NCI-H1092 (cell line): ENCODE measurements around the gene ARL8A.
A peak's percentile ranks its signal among the peaks of the same experiment; 100 is the strongest.
"Not testable (repeated sequence)": the region's sequence is repeated elsewhere in the genome, so short reads cannot be mapped to it uniquely, and the experiment has no call there.

Experiments
- DNase-seq: peaks from one replicate; lab custom pipeline; 2025; lab: John Stamatoyannopoulos, UW

ARL8A gene

DNA sequence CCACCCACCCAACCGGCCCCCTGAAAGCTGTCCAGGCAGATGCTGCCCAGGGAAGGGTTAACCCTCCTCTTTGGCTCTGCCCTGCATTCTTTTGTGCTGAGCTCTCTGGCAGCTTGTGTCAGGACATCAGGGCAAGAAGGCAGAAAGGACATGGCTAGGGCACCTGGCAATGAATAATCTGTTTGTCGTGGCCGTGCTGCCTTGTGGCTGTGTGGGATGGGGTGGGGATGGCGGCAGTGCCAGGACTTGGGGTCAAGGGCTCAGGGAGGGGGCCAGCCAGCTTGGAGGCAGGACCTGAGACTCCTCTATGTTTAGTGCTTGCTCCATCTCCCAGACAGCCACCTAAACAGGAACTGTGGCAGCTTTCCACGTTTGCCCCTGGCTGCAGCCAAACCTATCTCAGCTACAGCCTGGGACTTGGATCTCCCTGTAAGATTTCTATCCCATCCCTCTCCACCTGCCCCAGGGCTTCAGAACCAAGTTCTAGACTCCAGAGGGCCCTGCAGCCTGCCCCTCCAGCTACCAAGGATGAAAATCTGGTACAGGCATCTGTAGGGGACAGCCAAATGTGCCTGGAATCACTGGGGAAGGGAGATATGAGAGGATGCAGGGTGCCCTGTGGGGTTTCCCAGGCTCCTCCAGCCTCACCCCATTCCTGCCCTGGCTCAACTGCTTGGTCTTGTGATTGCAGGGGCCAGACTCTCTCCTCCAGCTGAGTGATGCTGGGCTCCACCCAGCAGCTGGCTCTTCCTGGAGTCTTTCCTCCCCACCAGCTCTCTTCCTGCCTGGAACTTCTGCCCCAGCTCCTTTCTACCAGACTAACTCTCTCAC lies 31.5 kb downstream of the ARL8A start:
- no peak for DNase-seq

DNA sequence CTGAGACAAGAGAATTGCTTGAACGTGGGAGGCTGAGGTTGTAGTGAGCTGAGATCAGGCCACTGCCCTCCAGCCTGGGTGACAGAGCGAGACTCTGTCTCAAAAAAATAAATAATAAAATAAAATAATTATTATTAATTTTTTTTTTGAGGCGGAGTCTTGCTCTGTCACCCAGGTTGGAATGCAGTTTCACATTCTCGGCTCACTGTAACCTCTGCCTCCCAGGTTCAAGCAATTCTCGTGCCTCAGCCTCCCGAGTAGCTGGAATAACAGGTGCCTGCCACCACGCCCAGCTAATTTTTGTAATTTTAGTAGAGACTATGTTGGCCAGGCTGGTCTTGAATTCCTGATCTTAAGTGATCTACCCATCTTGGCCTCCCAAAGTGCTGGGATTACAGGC lies 32.9 kb downstream of the ARL8A start:
- DNase-seq = not testable (repeated sequence)

DNA sequence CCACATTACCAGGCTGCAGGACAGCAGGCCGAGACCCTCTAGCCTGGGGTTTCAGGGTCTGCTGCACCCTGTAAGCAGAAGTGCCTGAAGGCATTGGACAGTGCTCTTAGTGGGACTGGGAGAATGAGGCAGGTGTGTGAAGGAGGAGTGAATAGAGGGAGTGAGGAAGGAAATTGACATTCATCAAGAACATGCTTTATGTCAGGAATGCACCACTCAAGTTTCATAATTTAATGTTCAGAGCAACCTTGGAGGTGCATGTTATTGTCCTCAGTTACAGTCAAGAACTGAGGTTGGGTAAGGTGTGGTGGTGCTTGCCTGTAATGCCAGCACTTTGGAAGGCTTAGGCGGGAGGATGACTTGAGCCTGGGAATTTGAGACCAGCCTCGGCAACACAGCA lies 33.6 kb downstream of the ARL8A start:
- no peak for DNase-seq

DNA sequence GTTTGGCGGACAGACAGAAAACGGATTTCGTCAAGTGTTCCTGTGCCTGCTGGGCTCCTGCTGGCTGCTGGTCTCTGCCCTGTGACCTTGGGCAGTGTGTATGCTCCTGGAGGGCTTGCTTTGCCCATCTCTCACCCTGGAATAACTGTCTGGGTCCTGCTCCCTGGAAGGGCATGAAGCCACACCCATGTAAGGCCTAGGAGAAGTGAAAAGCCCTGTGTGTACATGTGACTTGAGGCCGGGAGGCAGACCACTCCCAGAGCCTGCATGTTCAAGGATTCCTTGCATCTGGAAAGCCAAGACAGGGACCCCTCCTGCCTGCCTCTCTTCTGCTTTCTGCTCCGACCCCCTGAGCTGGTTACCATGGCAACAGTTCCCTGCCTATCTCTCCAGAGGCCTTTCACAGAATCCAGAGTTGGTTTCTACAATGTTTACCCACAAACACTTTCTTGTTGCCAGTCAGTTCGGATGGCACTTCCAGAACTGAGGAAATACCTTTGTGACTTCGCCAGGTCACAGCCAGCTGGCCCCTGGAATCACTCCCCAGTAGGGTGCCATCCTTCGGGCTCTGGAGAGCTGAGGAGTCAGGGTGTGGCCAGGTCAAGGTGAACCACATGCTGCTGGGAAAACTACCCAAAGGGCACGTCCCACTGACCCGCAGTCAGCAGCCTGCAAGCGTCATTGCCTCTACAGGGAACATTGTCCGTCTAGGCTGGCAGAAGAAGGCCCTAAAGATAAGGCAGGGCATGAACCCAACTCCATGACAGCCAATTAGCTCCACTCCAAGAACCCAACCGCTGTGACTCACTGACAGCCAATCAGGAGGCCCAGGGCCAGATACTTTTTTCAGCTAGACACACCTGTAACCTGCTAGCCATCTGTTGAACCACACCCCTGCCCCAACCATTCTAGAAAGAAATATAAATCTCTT lies 36.5 kb downstream of the ARL8A start:
- DNase-seq = peak; percentile 72

DNA sequence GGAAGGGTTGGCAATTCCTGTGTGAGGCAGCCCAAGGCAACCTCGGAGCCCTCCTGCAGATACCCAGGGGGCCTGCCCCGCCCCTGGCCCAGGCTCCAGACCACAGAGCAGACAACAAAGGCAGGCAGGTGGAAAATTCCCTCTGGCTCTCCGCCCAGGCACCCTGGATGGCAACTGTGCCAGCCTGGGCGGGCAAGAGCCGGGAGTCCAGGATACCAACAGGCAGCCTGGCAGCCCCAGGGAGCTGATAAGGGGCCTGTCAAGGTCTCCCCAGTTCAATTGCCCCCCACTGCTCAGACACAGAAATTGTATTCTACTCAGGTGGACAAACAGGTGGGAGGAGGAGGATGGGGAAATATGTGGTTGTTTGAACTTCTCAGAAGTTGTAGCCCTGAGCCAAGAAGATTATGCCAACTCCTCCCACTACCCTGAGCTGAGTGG lies 37.2 kb downstream of the ARL8A start:
- DNase-seq = peak; percentile 94

DNA sequence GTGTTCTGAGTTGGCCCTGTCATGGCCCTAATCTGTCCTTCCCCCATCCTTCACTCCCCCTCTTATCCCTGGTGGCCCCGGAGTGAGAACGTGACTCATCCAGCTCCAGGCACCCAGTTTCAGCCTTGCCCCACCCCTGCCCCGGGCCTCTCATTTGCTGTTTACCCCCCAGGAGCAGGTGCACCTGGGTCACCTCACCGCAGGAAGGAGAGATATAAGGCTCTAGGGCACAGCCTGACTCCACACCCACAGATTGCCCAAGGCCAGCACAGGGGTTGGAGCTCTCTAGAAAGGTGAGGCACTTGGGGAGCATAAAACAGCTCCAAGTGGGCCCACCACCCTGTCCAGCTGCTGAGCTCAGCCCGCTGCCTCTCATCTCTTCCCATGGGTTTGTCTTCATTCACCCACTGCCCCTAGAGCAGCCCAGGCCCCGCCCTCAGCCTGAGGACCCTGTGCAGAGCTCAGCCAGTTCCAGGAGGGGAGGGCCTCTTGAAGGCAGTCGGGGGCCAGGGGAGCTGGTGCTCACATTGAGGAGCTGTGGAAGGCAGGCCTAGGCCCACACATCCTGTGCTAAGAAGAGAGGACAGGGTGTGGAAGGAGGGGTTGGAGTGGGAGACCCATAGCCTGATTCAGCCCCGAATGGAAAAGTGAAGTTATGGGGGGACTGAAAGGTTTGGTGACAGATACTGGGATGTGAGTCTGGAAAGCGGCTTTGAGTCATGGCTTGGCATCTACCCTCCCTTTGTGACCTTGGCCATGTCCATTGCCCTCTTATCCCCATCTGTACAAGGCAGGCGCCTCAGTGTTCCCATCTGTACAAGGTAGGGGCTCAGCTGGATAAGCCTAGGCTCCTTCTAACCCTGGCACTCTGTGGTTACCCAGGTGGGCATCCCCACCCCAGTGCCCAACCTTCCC lies 37.9 kb downstream of the ARL8A start:
- DNase-seq = peak; percentile 67

DNA sequence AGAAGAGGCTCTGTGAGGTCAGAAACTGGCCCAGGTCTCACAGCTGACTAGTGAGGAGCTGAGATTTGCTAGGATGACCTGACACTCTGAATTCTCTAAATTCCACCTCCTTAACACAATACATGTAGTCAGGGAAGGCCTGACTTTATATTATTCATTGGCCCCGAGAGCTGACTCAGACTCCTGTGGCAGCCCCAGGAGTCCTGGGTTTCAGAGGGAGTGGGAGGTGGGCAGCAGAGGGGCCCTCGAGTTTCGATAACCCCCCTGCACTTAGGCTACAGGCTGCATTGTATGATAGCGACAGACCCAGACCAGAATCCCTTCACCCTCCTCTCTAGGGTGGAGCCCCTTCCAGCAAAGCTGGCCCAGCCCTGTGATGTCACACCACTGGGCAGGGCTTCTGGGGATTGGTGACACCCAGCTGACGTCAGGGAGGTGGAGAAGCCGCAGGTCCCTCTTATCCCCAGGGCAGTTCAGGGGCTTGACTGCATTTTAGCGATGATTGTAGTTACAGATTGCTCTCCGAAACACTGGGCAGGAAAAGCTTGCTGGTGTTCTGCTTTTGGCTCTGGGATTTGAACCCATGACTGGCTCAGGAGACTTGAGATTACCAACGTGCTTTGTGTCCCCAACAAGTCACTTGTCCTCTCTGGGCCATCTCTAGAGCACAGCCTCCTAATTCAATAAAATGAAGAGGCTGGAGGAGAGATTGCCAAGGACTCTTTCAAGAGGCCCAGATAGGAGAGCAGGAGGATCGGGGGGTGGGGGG lies 38.8 kb downstream of the ARL8A start:
- peak; percentile 53 for DNase-seq

DNA sequence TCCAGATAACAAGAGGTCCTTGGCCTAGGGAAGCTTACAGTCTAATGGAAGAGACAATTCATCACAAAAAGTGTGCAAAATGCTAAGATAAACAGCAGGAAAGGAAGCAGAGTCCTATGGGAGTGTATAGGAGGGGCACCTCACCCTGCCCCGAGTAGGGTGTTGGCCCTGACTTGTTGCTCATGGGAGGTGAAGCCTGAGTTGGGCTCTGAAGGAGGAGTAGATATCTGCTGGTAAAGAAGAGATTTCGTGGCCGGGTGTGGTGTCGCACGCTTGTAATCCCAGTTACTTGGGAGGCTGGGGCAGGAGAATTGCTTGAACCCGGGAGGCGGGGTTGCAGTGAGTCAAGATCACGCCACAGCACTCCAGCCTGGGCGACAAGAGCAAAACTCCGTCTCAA lies 40.5 kb downstream of the ARL8A start:
- DNase-seq = no peak

DNA sequence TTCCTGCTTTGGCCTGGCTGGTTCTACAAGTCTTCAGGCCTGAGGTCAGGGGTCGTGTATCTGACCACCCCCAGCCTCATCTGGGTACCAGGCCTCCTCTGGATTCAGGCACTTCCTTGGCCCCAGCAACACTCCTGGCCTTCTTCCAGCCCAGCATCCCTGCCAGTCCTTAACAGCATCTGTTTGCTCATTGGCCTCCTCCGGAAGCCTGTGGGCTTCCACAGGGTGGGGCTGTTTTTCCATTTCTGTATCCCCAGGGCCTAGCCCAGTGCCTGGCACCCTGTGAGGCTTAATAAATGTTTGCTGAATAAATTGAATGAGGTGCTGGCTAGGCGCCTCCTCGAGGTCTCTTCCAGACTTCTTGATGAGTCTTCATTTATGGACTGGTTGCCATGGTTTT lies 43.4 kb downstream of the ARL8A start:
- peak; percentile 67 for DNase-seq

DNA sequence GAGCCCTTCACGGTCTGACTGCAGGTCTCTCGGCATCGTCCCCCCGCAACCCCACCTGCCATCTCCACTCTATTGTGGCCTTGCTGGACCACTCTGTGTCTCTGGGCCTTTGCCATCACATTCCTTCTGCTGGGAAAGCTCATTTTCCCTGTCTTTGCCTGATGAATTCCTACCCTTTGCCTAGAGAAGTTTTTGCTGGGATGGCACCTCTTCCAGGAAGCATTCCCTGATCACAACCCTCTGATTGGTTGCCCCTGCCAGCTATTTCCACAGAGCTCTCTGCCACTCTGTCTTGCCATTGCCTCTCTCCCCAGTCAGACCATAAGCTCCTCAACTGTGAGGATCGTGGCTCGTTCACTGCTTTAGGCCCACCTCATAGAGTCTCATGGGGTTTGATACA lies 50.7 kb downstream of the ARL8A start:
- DNase-seq = no peak

DNA sequence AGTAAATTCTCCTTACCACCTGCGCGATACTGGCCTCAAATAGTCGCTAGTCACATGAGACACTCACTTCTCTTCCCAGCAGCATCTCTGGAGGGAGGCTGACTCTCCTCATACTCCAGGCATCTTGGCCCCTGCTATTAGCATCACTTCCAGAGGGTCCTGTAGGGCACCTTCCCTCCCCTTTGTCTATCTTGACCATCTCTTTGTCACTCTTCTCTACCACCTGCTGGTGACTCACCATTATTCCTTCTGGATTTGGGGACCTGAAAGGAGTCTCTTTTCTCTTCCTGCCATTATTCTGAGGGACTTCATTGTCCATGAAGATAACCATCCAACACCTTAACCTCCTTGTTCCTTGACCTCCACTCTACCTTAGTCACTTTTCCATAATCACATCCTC lies 53.5 kb downstream of the ARL8A start:
- no peak for DNase-seq

DNA sequence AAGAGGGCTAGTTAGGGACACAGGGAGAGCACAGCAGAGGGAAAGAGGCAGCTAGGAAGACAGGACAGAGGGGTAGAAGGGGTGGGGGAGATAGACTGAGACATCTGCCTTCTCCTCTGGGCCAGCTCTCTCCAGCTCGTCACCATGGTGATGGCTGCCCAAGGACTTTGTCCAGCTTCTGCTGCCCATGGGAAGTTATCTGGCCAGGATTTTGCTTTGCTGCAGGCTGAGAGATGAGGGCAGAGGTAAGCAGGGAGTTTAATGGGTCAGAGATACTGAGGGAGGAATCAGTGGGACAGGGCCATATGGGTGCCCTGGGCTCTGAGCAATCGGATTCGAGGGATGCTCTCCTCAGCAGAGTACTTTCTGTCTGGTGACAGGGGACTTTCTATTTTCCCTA lies 56.3 kb downstream of the ARL8A start:
- DNase-seq = peak; percentile 35

DNA sequence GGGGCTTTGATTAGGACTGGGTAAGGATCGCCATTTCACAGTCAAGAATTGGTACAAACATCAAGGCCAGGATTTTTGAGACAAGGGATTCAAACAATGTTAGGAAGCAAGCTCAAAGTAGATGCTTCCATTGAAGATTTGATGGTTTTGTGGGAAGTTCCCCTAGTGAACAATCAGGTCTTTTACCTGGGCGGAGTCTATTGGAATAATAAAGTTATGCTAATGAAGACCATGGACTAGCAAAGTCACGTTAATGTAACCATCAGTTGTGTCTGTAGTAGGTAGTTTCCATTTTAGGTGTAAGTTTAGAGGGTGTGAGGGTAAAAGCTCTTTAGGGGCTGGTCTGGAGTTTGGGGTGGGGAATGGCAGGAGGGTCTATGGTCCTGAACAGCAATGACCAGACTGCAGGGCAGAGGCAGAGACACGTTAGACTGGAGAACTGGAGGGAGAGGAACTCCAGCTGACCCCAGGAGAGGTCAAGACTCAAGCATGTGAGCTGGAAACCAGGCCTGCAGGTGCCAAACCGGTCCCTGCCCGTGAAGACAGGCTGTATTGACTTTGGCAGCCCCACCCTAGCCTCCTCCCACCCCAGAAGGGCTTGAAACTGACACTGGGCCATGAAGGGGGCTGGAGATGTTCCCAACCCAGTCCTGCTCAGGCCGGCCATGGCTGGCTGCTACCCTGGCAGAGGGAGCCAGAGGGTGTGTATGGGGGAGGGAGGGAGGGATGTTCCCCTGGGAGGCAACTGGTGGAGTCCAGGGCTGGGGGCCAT lies 57.8 kb downstream of the ARL8A start:
- DNase-seq = peak; percentile 75

DNA sequence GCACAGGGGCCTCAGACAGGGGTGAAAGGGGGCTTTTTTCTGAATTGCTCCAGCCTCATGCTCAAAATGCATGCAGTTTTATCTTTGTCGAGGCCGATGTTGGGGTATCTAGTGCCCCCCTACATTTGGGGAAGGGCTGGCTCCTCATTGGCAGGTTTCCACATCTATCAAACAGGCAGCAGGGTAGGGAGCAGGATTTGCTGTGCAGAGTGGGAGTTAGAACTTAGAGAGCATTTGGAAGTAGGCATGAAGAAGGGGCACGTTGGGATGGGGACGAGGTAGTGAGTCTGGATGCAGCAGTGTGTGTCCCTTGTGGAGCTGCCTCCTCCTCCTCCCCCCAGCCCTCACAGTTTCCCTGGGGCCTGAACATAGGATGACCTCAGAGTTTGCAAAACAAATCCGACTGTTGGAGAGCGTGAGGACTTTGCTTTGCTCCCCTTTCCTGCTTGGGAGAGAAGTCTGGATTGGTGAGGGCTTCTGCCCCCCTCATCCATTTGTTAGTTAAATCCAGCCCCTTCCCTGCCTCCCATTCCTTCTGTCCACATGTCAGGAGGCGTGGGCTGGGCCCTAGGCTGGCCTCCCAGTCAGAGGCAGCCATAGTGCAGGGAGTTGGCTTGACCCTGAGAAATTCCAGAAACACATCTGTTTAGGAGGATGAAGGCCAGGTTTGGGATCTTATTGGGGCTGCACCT lies 58.7 kb downstream of the ARL8A start:
- DNase-seq = no peak

DNA sequence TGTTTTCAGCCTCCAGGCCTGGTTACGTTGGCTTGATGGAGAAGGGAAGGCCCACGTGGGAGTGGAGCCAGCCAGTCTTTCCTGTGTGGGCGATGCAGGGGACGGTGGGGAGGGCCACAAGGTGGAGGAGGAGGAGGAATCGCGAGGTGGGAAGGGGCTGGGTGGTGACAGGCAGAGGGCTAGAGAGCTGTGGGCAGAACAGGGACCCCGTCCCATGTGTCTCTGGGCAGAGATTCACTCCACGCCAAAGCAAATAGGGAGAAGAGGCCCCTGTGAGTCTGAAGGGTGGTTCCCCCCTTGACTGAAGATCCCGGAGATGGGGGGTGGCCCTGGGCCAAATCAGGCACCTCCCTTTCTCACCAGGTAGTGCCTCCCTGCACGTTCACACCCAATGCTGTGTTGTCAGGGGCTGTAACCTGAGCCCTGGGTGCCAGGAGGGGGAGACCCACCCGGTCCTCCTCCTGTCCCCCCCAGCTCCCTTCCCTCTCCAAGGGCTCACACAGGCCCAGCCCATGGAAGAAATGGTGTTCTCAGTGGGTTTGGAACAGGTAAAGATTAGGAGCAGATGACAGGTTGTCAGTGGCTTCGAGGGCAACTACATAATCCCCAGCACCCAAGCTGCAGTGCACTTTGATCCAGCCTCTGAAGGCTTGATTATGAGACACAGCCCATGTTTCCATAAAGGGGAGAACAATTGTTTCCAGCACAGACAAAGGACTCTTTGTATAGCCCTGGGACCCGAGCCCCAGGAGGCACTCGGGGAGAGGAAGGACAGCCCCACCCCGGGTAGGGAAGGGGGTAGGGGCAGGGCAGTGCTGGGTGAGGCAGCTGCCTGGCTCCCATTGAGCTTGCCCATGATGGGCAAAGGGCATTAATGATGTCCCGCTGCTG lies 59.5 kb downstream of the ARL8A start:
- DNase-seq = peak; percentile 74
